ENCODE results near the gene TMEM238.
A peak's percentile ranks its signal among the peaks of the same experiment; 100 is the strongest.

TMEM238 gene

GRCh38 chr19:55389386-55390317, 5.6 kb upstream of the TMEM238 start:
- Histone ChIP-seq H3K36me3 (ENCODE audit: control insufficient read depth, insufficient read depth, low read length) (peaks cover 47% of the 10 kb centered on the region), H3K27me3 (replicated peaks; ENCODE audit: control insufficient read depth, insufficient read depth, low read length, poor library complexity, severe bottlenecking) (no peaks in the 10 kb centered on the region), H3K27ac (ENCODE audit: insufficient read depth, low read length, poor library complexity, severe bottlenecking) (no peak overlapping the region), H3K9me3 (ENCODE audit: control insufficient read depth, low read length) (no peaks in the 10 kb centered on the region), H3K4me3 (ENCODE audit: insufficient read depth, low read depth, low read length, poor library complexity, severe bottlenecking) (no peak overlapping the region), H3K4me1 (ENCODE audit: control insufficient read depth, insufficient read depth, low read length, poor library complexity, severe bottlenecking) (peaks cover 36% of the 10 kb centered on the region)
- DNase-seq, result no peak

GRCh38 chr19:55387736-55388497, 3.8 kb upstream of the TMEM238 start:
- DNase-seq, result no peak
- H3K27ac ChIP-seq (ENCODE audit: insufficient read depth, low read length, poor library complexity, severe bottlenecking), result peak overlapping the region; percentile 91
- no peaks in the 10 kb centered on the region for H3K27me3 ChIP-seq (replicated peaks; ENCODE audit: control insufficient read depth, insufficient read depth, low read length, poor library complexity, severe bottlenecking)
- no peaks in the 10 kb centered on the region for H3K9me3 ChIP-seq (ENCODE audit: control insufficient read depth, low read length)
- peaks cover 47% of the 10 kb centered on the region for H3K4me1 ChIP-seq (ENCODE audit: control insufficient read depth, insufficient read depth, low read length, poor library complexity, severe bottlenecking)
- H3K4me3 ChIP-seq (ENCODE audit: insufficient read depth, low read depth, low read length, poor library complexity, severe bottlenecking), result no peak overlapping the region
- H3K36me3 ChIP-seq (ENCODE audit: control insufficient read depth, insufficient read depth, low read length), result peaks cover 47% of the 10 kb centered on the region

- Histone ChIP-seq H3K4me1 (ENCODE audit: control insufficient read depth, insufficient read depth, low read length, poor library complexity, severe bottlenecking) (peaks cover 50% of the 10 kb centered on the region), H3K36me3 (ENCODE audit: control insufficient read depth, insufficient read depth, low read length) (peaks cover 46% of the 10 kb centered on the region)
Measured at GRCh38 chr19:55386493-55386971, 2.4 kb upstream of the TMEM238 start.

GRCh38 chr19:55385724-55386492, 1.8 kb upstream of the TMEM238 start, which contains the start of gene RPL28:
RPL28 (plus strand) TSS chr19:55385932; CDS start chr19:55386358, 426 bp downstream.
- Histone ChIP-seq H3K36me3 (ENCODE audit: control insufficient read depth, insufficient read depth, low read length) (peaks cover 42% of the 10 kb centered on the region), H3K9me3 (ENCODE audit: control insufficient read depth, low read length) (no peaks in the 10 kb centered on the region), H3K4me1 (ENCODE audit: control insufficient read depth, insufficient read depth, low read length, poor library complexity, severe bottlenecking) (peaks cover 50% of the 10 kb centered on the region), H3K27me3 (replicated peaks; ENCODE audit: control insufficient read depth, insufficient read depth, low read length, poor library complexity, severe bottlenecking) (no peaks in the 10 kb centered on the region), H3K4me3 (ENCODE audit: insufficient read depth, low read depth, low read length, poor library complexity, severe bottlenecking) (peak within 1 kb of the TSS; percentile 79), H3K27ac (ENCODE audit: insufficient read depth, low read length, poor library complexity, severe bottlenecking) (peak within 1 kb of the TSS; percentile 91)
- peak; percentile 96 to 99 (median 97) for DNase-seq

More at GRCh38 chr19:55386493-55386971, 2.4 kb upstream of the TMEM238 start:
- DNase-seq, result peak in 2 of 3 donors; percentile 9 to 29
- Histone ChIP-seq H3K9me3 (ENCODE audit: control insufficient read depth, low read length) (no peaks in the 10 kb centered on the region), H3K27ac (ENCODE audit: insufficient read depth, low read length, poor library complexity, severe bottlenecking) (peak overlapping the region; percentile 91), H3K27me3 (replicated peaks; ENCODE audit: control insufficient read depth, insufficient read depth, low read length, poor library complexity, severe bottlenecking) (no peaks in the 10 kb centered on the region), H3K4me3 (ENCODE audit: insufficient read depth, low read depth, low read length, poor library complexity, severe bottlenecking) (peak overlapping the region; percentile 79)

- Histone ChIP-seq H3K36me3 (ENCODE audit: control insufficient read depth, insufficient read depth, low read length) (peaks cover 34% of the 10 kb centered on the region), H3K9me3 (ENCODE audit: control insufficient read depth, low read length) (no peaks in the 10 kb centered on the region), H3K27me3 (replicated peaks; ENCODE audit: control insufficient read depth, insufficient read depth, low read length, poor library complexity, severe bottlenecking) (no peaks in the 10 kb centered on the region), H3K4me3 (ENCODE audit: insufficient read depth, low read depth, low read length, poor library complexity, severe bottlenecking) (peak overlapping the region; percentile 79), H3K27ac (ENCODE audit: insufficient read depth, low read length, poor library complexity, severe bottlenecking) (peak overlapping the region; percentile 91), H3K4me1 (ENCODE audit: control insufficient read depth, insufficient read depth, low read length, poor library complexity, severe bottlenecking) (peaks cover 50% of the 10 kb centered on the region)
- peak; percentile 76 to 95 (median 92) for DNase-seq
Measured at GRCh38 chr19:55384920-55385723, 1.0 kb upstream of the TMEM238 start.

GRCh38 chr19:55383279-55384130, 587 bp downstream of the TMEM238 start:
- Histone ChIP-seq H3K4me1 (ENCODE audit: control insufficient read depth, insufficient read depth, low read length, poor library complexity, severe bottlenecking) (peaks cover 43% of the 10 kb centered on the region), H3K27me3 (replicated peaks; ENCODE audit: control insufficient read depth, insufficient read depth, low read length, poor library complexity, severe bottlenecking) (no peaks in the 10 kb centered on the region), H3K36me3 (ENCODE audit: control insufficient read depth, insufficient read depth, low read length) (peaks cover 18% of the 10 kb centered on the region), H3K9me3 (ENCODE audit: control insufficient read depth, low read length) (no peaks in the 10 kb centered on the region), H3K27ac (ENCODE audit: insufficient read depth, low read length, poor library complexity, severe bottlenecking) (peak overlapping the region; percentile 12), H3K4me3 (ENCODE audit: insufficient read depth, low read depth, low read length, poor library complexity, severe bottlenecking) (peak overlapping the region; percentile 27)
- DNase-seq, result peak in 2 of 3 donors; percentile 13 to 21

- no peak for DNase-seq
- H3K27ac ChIP-seq (ENCODE audit: insufficient read depth, low read length, poor library complexity, severe bottlenecking), result no peak overlapping the region
- peaks cover 35% of the 10 kb centered on the region for H3K4me1 ChIP-seq (ENCODE audit: control insufficient read depth, insufficient read depth, low read length, poor library complexity, severe bottlenecking)
- no peaks in the 10 kb centered on the region for H3K27me3 ChIP-seq (replicated peaks; ENCODE audit: control insufficient read depth, insufficient read depth, low read length, poor library complexity, severe bottlenecking)
- no peaks in the 10 kb centered on the region for H3K9me3 ChIP-seq (ENCODE audit: control insufficient read depth, low read length)
- H3K4me3 ChIP-seq (ENCODE audit: insufficient read depth, low read depth, low read length, poor library complexity, severe bottlenecking), result no peak overlapping the region
- peaks cover 9% of the 10 kb centered on the region for H3K36me3 ChIP-seq (ENCODE audit: control insufficient read depth, insufficient read depth, low read length)
Measured at GRCh38 chr19:55382522-55383054, 1.5 kb downstream of the TMEM238 start.

GRCh38 chr19:55382013-55382412, 2.1 kb downstream of the TMEM238 start:
- no peaks in the 10 kb centered on the region for H3K9me3 ChIP-seq (ENCODE audit: control insufficient read depth, low read length)
- no peak overlapping the region for H3K4me3 ChIP-seq (ENCODE audit: insufficient read depth, low read depth, low read length, poor library complexity, severe bottlenecking)
- no peak for DNase-seq
- peaks cover 29% of the 10 kb centered on the region for H3K4me1 ChIP-seq (ENCODE audit: control insufficient read depth, insufficient read depth, low read length, poor library complexity, severe bottlenecking)
- peaks cover 3% of the 10 kb centered on the region for H3K36me3 ChIP-seq (ENCODE audit: control insufficient read depth, insufficient read depth, low read length)
- no peaks in the 10 kb centered on the region for H3K27me3 ChIP-seq (replicated peaks; ENCODE audit: control insufficient read depth, insufficient read depth, low read length, poor library complexity, severe bottlenecking)
- no peak overlapping the region for H3K27ac ChIP-seq (ENCODE audit: insufficient read depth, low read length, poor library complexity, severe bottlenecking)
